ENCODE results near the gene ELMOD3.

DNA sequence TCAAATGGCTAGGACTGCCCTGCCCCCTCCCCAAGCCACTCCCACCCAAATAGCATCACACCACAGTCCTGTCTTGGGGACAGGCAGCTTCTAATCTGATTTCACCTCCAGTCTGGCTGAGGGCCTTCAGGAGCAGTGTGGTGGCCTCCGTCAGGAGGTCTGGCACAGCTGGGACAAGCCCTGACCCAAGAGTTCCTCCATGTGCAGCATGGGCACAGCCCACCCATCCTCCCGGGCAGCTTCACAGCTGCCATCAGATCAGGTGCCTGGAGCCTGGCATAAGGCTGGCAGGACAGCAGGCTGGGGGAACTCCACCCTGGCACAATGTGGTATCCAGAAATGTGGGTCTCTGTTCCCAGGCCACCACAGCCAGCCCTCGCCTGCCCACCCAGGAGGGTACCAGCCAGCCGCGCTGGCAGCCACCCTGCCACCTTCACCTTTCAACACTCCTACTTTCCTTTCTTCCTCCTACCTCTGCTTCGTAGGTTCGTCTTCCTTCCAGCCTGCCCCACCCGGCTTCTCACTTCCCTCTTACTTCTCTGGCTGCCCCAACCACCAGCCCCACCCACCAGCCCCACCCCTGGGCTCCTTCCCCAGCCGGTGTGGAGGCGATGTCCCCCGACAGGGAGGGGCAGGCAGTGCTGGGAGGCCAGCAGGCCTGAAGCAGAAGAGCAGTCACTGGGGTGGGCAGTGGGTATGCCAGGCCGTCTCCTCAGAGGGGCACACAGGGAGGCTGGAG is 55.4 kb downstream of the ELMOD3 start, which contains the start of gene CAPG:
- peak in 2 of 4 donors; percentile 21 to 48 for TF ChIP-seq POLR2A (IDR thresholded peaks at IDR 0.05)
- TF ChIP-seq, protein P1, sequence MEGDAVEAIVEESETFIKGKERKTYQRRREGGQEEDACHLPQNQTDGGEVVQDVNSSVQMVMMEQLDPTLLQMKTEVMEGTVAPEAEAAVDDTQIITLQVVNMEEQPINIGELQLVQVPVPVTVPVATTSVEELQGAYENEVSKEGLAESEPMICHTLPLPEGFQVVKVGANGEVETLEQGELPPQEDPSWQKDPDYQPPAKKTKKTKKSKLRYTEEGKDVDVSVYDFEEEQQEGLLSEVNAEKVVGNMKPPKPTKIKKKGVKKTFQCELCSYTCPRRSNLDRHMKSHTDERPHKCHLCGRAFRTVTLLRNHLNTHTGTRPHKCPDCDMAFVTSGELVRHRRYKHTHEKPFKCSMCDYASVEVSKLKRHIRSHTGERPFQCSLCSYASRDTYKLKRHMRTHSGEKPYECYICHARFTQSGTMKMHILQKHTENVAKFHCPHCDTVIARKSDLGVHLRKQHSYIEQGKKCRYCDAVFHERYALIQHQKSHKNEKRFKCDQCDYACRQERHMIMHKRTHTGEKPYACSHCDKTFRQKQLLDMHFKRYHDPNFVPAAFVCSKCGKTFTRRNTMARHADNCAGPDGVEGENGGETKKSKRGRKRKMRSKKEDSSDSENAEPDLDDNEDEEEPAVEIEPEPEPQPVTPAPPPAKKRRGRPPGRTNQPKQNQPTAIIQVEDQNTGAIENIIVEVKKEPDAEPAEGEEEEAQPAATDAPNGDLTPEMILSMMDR (IDR thresholded peaks at IDR 0.05): no peak

All from esophagus squamous epithelium (tissue), 4 donors.